Breast epithelium (tissue), 3 donors: ENCODE results near the gene HSPA12B.

ENCODE experiments used
- CTCF ChIP-seq, 3 donors: fragments of 450-650 bp; IDR thresholded peaks; one replicate each; pipeline ENCODE4 v1.5.1; 2016 to 2017; ENCODE audit warnings: antibody characterized with exemption in 3 of 3, mild to moderate bottlenecking in 3 of 3, moderate library complexity in 3 of 3
- POLR2A ChIP-seq: fragments of 450-650 bp; IDR thresholded peaks from one replicate; pipeline ENCODE4 v1.6.1; 2016; ENCODE audit warnings: antibody characterized with exemption, mild to moderate bottlenecking, moderate library complexity
- POLR2AphosphoS5 ChIP-seq, 3 donors: sonication (generic); formaldehyde crosslinking; IDR thresholded peaks; one replicate each; pipeline ENCODE4 v1.6.1; 2017; ENCODE audit warnings: antibody characterized with exemption in 3 of 3

GRCh38 chr20:3757268-3757667, 24.8 kb downstream of the HSPA12B start:
- TF ChIP-seq CTCF (IDR thresholded peaks at IDR 0.05) = no peak
- no peak for TF ChIP-seq POLR2A
- TF ChIP-seq POLR2AphosphoS5 (IDR thresholded peaks at IDR 0.05) = no peak
